Right ventricle myocardium inferior (tissue), 1 donor: ENCODE data around the gene P3H2. TPM values are rescaled to one million over a fixed set of nuclear protein-coding genes. Genes with fewer than 3 reads are reported as not detected.

Experiments
- ATAC-seq: fragments of 200-7000 bp; cut with Tn5 transposase; one replicate; pipeline ENCODE4 v1.9.1; 2020; ENCODE audit warnings: mild to moderate bottlenecking, moderate library complexity
- DNase-seq: peaks from one replicate; pipeline ENCODE4 v3.0.0; 2021; ENCODE audit errors: missing footprints
- intact Hi-C: fragments of 100-400 bp; cut with DNase I; formaldehyde crosslinking; loops from one replicate; pipeline ENCODE4 v1.11.0; 2022
- total RNA-seq: library from RNA; stranded (reverse); fragmentation: NEBNext Ultra II Directional; extraction: Animal tissue kit (Norgen Biotek cat#: 25700); gene quantifications from one replicate; pipeline ENCODE4 v1.2.1, GENCODE V29; 2021
- donor health status: DM: no; HTN: yes; CAD: no; lungs with severe emphysema.

P3H2 gene
- total RNA-seq, 1 donor from 2014 or later, result 1.3 TPM

DNA sequence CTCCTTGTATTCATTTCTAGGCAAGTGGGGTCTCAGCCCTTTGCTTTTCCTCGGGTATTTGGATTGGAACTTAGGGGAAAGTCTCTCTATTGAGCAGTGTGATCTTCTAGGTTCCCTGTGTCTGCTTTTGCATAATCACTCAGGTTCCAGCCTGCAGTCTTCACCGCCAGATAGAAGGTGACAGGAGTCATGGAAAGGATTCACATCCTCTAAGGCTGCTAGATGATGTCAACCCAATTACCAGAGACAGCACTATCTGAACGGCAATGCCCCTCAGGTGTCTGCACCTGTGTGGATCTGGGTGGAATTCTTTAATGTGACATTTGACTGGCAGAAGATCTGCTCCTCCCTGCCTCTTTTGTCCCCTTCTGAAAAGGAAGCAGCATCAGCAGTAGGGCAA lies 177.7 kb downstream of the P3H2 start:
- ATAC-seq (no peak), DNase-seq (no peak)
- intact Hi-C loops, result no loop called here

DNA sequence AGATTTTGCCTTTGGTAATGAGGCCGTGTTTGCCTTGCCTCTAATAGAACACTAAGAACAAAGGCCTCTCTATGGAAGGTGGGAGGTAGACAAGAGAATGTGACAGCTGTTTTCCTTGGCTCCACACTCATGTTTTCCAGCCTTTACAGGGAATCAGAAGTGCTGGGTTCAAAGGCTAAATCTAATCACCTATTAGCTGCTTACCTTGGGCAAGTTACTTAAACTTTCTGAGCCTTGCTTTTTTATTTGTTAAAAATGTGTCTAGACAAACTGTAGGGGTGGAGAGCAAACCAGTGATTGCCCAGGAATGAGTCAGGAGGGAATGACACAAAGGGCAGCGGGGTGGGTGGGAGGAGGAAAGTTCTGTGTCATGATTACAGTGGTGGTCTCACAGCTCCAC lies 179.0 kb downstream of the P3H2 start:
- ATAC-seq, result no peak
- intact Hi-C loops, result no loop called here
- no peak for DNase-seq

DNA sequence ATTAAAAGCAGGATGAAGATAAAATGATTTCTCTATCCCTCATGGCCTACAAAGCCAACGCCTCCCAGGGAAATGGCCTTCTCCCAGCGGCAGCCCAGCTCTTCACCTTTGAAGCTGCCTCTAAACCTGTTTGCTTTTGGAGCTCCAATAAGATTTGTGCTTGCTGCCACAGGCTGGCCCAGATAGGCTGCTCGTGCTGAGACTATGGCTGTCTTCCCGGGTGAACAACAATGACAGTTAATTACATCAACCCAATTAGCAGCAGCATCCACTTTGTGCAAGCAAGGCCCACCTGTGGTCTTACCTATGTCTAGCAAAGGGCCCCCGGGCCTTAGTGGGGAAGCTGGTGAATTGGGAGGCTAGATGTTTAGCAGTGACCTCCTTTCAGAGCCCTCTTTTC lies 179.6 kb downstream of the P3H2 start:
- no peak for DNase-seq
- no peak for ATAC-seq
- intact Hi-C loops, result no loop called here

DNA sequence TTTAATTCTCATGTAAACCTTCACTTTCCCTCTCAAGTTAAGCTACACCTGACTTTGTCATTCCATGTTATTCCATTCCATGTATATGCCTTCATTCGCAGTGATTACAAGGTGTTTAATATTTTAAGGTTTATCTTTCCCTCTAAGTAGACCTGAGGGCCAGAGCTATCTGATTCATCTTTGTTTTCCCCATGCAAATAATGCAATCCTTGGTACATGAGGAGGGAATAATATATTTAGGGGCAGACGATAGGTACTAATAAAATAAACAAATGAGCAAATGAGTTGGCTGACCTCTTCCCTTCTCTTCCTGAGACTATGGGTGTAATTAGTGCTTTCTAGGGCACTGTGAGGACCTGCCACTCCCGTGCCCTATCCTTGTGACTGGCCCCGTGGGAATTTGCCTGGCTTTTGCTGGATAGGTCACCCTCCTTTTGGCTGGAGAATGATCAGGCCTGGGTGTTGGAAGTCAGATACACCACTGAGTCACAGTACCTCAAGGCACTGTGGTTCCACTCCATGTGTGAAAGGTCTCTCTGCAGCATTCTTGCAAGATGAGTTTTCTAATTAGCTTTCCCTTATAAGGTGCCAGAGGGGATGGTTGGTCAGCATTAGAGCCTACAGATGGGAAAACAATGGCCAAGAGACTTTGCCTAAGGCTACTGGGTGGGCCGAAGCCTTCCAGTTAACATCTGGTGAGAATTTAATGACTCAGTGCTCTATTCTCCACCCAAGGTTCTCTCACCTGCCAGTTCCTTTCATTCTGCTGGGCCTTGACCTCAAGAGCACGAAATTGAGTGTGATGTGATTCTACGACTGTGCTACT lies 183.2 kb downstream of the P3H2 start:
- intact Hi-C loops, result no loop called here
- no peak for ATAC-seq

DNA sequence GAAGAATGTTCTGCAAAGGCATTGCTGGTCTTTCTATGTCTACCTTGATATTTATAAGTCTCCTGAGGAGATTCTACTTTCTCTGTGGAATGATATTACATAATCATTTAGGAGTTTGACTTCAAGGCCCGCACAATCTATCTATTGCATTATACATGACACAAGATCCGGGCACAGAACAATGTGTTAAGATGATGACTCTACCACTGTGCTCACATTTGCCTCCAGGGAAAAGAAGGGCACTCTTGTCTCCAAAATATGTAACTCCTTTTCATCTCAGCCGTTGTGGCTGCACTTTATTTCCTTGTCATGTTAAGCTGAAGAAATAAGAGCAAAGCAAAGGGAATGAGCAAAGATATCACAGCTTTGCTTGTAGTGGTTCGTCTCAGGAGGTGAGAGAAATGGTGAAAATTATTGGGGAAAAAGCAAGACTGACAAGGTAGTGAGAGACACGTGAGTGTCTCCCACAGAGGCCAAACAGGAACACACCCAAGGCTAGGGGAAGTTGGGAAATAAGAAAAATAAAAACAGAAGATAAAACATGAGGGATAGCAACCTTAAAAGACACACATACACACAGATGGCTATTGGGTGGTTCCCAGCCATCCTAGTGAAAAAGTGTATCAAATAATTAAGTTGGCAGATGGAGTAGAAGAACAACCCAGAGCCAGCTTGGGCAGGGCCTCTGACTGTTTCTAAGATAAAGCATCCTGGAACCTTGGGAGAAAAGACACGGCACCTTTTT lies 184.3 kb downstream of the P3H2 start:
- DNase-seq (no peak), ATAC-seq (no peak)
- intact Hi-C loops, result no loop called here

More for the DNA sequence above, 183.2 kb downstream of the P3H2 start:
- DNase-seq, result no peak

DNA sequence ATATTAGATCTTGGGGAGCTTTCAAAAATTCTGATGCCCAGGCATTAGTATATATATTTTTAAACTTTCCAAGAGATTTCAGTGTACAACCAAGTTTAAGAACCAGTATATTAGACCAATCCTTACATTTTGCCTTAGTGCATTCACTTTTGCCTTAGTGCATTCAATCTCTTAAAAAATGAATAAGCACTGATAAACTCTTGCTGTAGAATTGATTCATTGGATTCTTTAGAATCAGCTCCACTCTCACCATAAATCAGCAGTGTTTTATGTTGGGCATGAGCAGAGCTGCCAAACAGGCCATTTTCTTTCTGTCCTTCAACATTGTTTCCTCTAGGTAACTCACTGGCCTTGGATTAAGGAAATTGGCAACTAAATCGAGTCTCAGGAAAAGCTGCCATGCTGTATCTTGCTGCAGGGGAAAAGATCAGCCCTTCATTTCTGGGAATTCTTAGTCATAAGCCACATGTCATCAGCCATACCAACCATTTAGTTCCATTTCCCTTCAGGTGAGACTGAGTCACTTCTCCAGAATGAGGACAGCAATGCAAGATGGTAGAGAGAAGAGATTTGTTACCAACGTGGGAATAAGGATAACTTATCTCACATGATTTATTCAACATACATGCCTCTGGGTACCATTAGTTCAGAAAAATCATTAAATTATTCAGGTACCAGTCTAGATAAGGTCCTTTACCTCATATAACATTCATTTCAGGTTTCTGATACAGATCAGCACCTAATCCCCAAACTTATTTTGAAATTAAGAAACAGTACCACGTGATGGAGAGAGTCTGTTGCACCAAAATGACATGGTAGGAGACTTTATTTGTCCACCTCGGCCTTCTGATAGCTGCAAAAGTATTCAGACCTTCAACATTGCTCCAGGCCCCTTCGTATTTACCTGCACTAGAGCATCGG lies 192.5 kb downstream of the P3H2 start:
- ATAC-seq (no peak), DNase-seq (no peak)
- intact Hi-C loops, result no loop called here

DNA sequence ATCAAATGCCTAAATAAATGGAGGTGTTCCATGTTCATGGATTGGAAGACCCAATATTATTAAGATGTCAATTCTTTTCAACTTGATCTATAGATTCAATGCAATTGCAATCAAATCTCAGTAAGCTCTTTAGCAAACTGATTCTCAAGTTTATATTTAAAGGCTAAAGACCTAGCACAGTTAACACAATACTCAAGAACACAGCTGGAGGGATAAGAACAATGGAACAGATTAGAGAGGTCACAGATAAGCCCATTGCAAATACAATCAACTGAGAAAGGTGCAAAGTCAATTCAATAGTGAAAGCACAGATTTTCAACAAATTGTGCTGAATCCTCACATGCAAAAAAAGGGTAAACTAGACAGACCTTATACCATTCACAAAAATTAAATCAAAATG lies 198.9 kb downstream of the P3H2 start:
- DNase-seq (no peak), ATAC-seq (no peak)
- intact Hi-C loops, result no loop called here

DNA sequence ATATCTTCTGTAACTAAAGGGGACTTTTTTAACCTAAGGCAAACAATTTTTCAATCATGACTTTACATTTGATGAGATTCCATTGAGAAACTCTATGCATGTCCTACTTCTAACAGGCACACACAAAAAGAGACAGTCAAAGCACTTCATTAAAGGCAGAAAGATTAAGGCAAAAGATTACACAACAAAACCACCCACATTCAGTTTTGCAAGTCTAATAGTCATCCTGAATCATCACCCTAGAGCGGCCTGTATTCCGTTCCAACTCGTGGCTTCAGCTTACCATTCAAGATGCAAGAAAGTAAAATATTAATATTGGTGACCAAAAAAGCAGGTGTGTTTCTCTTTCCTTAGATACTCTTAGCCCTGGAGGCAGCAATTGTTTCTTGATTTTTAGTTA lies 205.9 kb downstream of the P3H2 start:
- ATAC-seq (no peak), DNase-seq (no peak)
- intact Hi-C loops, result no loop called here

DNA sequence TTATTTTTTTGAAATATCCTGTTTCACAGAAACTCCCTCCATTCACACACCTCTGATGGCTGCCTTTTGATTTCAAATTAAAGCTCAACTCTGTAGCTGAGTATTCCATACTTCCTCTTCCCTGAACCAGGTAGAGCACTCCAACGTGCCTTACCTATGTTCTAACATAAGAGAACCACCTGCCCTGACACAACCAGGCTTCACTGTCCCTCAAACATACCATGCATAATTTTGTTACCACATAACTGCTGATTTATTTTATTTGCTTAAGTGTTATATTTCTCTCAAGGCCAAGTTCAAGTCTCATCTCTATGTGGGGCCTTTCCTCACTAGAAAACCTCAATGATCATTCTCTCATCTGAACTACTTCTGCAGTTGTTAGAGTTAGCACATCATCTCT lies 209.7 kb downstream of the P3H2 start:
- ATAC-seq, result no peak
- no peak for DNase-seq
- intact Hi-C loops, result no loop called here

DNA sequence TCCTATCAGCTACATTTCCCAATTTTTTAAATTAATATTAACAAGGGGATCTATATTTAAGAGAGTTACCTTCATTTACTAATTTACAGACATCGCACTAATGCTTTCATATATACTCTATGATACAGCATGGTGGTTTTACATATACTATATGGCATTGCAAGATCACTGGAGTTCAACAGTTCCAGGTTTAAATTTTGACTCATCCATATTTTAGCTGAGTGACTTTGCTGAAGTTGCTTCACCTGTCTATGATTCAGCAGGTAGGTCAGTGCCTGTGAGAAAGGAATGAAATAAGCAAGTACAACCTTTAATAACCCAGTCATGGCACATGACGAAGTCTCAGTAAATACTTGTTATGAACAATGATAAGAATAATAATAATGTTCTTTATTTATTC lies 211.1 kb downstream of the P3H2 start:
- intact Hi-C loops, result no loop called here
- no peak for DNase-seq
- no peak for ATAC-seq

DNA sequence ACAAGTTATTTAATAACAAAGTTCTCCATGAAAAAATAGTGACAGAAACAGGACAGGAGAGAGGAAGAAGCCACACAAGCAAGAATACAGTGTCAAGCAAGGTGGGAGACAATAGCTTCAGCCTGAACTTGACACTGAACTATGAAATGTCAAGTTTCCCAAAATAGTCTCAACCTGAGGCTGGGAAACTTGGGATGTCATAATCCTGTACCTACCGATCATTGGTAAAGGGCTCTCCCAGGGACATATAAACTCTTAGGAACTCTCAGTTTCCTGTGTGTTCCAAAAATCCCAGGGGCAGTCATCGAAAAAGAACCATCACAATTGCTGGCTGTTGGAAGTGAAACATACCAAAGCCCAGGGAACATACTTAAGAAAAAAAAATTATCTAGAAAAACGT lies 211.6 kb downstream of the P3H2 start:
- no peak for DNase-seq
- no peak for ATAC-seq
- intact Hi-C loops, result no loop called here

DNA sequence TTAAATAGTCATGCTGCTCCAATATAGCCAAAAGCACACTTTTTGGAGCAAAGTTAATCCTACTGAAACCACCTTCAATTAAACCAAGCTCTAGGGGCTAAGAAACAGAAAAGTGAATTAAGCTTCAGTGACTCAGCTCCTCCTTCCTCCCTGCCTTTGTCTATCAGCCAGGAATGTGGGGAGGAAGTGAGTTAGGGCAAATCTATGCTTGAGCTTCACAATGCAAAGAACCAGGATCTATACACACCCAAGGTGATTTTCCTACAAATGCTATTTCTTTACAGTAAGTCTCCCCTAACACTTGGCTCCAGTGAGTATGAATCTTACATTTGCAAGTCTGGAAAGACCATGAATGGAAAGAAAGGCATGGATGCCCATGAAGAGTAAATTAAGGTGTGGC lies 212.1 kb downstream of the P3H2 start:
- DNase-seq (no peak), ATAC-seq (no peak)
- intact Hi-C loops, result no loop called here

DNA sequence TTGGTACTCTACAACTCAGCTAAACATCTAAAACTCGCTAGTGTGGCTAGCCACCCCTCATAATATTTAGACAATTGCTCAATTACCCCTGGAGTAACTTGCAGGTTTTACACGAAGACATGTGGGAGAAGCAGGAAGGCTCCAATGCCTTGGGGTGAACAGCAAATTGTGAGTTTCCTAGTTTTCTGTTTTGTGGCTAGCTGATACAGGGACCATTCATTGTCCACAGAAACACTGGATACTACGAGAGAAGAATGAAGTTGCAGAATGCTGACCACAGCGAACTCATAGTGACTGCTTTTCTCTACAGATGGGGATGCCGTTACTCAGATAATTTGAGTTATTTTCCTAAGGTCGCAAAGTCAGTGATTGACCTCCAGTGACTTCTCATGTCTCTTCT lies 212.9 kb downstream of the P3H2 start:
- intact Hi-C loops, result no loop called here
- ATAC-seq, result no peak
- DNase-seq, result no peak

Other genes with a start within 250 kb of the P3H2 start
- gene CLDN1, start 201.5 kb upstream of the P3H2 start, total RNA-seq, result 0.46 TPM